Breast epithelium (tissue), 3 donors: Measurements from ENCODE around the gene ACBD4.

Experiments used
- POLR2A ChIP-seq: fragments of 450-650 bp; IDR thresholded peaks from one replicate; pipeline ENCODE4 v1.6.1; 2016; ENCODE audit warnings: antibody characterized with exemption, mild to moderate bottlenecking, moderate library complexity
- POLR2AphosphoS5 ChIP-seq, 3 donors: sonication (generic); formaldehyde crosslinking; IDR thresholded peaks; one replicate each; pipeline ENCODE4 v1.6.1; 2017; ENCODE audit warnings: antibody characterized with exemption in 3 of 3
- TF ChIP-seq, protein P1 (sequence below), 3 donors: fragments of 450-650 bp; IDR thresholded peaks; one replicate each; pipeline ENCODE4 v1.5.1; 2016 to 2017; ENCODE audit warnings: antibody characterized with exemption in 3 of 3, mild to moderate bottlenecking in 3 of 3, moderate library complexity in 3 of 3

- TF ChIP-seq, protein P1, sequence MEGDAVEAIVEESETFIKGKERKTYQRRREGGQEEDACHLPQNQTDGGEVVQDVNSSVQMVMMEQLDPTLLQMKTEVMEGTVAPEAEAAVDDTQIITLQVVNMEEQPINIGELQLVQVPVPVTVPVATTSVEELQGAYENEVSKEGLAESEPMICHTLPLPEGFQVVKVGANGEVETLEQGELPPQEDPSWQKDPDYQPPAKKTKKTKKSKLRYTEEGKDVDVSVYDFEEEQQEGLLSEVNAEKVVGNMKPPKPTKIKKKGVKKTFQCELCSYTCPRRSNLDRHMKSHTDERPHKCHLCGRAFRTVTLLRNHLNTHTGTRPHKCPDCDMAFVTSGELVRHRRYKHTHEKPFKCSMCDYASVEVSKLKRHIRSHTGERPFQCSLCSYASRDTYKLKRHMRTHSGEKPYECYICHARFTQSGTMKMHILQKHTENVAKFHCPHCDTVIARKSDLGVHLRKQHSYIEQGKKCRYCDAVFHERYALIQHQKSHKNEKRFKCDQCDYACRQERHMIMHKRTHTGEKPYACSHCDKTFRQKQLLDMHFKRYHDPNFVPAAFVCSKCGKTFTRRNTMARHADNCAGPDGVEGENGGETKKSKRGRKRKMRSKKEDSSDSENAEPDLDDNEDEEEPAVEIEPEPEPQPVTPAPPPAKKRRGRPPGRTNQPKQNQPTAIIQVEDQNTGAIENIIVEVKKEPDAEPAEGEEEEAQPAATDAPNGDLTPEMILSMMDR (IDR thresholded peaks at IDR 0.05) = no peak
- no peak for TF ChIP-seq POLR2A
- no peak for TF ChIP-seq POLR2AphosphoS5 (IDR thresholded peaks at IDR 0.05)
Measured at GRCh38 chr17:45127207-45127547, 8.3 kb upstream of the ACBD4 start.
